CD4-positive, CD25-positive, alpha-beta regulatory T cell (primary cell): ENCODE data around the gene HYDIN. TPM values are rescaled to one million over a fixed set of nuclear protein-coding genes. Genes with fewer than 3 reads are reported as not detected.

ENCODE experiments used
- ATAC-seq, 2 donors: fragments of 150-1000 bp; cut with Tn5 transposase; one replicate each; pipeline ENCODE4 v1.10.0; 2021; ENCODE audit warnings: low read depth in 2 of 2, moderate number of reproducible peaks in 2 of 2, moderate library complexity in 1 of 2
- DNase-seq, 3 donors: peaks; one replicate each; pipeline versions ENCODE4 v3.0.0 to v3.0.0-alpha.2; 2012 to 2022; ENCODE audit warnings: mixed read lengths in 1 of 3
- H3K27ac ChIP-seq: one replicate; pipeline ENCODE4 v1.7.0; 2013; ENCODE audit warnings: mild to moderate bottlenecking, low read length; ENCODE audit not compliant: insufficient read depth, poor library complexity, severe bottlenecking
- H3K27me3 ChIP-seq: one replicate; pipeline ENCODE4 v1.7.0; 2013; ENCODE audit warnings: low read length; ENCODE audit not compliant: control insufficient read depth, insufficient read depth
- H3K36me3 ChIP-seq: one replicate; pipeline ENCODE4 v1.7.0; 2013; ENCODE audit warnings: mild to moderate bottlenecking, low read length, moderate library complexity; ENCODE audit not compliant: control insufficient read depth, insufficient read depth
- H3K4me1 ChIP-seq: 2 replicates; pipeline ENCODE4 v1.7.0; 2013; ENCODE audit warnings: mild to moderate bottlenecking, low read length; ENCODE audit not compliant: insufficient read depth, control insufficient read depth, poor library complexity, severe bottlenecking
- H3K4me3 ChIP-seq: one replicate; pipeline ENCODE4 v1.7.0; 2013; ENCODE audit warnings: low read depth, mild to moderate bottlenecking, low read length, moderate library complexity
- H3K9me3 ChIP-seq, 2 experiments: 1 replicate in 1 of 2; 2 replicates in 1 of 2; pipeline ENCODE4 v1.7.0; 2013; ENCODE audit warnings: low read length in 2 of 2, mild to moderate bottlenecking in 1 of 2, moderate library complexity in 1 of 2; ENCODE audit not compliant: control insufficient read depth in 2 of 2
- H3K27ac Mint-ChIP-seq, 3 donors: one replicate each; pipeline ENCODE4 v1.8.0; 2020 to 2022; ENCODE audit warnings: mild to moderate bottlenecking in 3 of 3, mixed read lengths in 3 of 3, moderate library complexity in 2 of 3
- H3K27me3 Mint-ChIP-seq: one replicate; pipeline ENCODE4 v1.8.0; 2022; ENCODE audit warnings: mild to moderate bottlenecking, mixed read lengths
- H3K36me3 Mint-ChIP-seq: one replicate; pipeline ENCODE4 v1.8.0; 2020; ENCODE audit warnings: mixed read lengths
- H3K4me1 Mint-ChIP-seq, 4 donors: one replicate each; pipeline ENCODE4 v1.8.0; 2020 to 2022; ENCODE audit warnings: mixed read lengths in 4 of 4, mild to moderate bottlenecking in 1 of 4
- H3K4me3 Mint-ChIP-seq, 4 donors: one replicate each; pipeline ENCODE4 v1.8.0; 2020 to 2022; ENCODE audit warnings: mild to moderate bottlenecking in 4 of 4, mixed read lengths in 4 of 4, moderate library complexity in 3 of 4
- H3K9me3 Mint-ChIP-seq, 7 donors: one replicate each; pipeline ENCODE4 v1.8.0; 2020 to 2022; ENCODE audit warnings: mixed read lengths in 7 of 7, mild to moderate bottlenecking in 3 of 7, moderate library complexity in 2 of 7
- polyA plus RNA-seq, 4 donors: library from polyadenylated mRNA; unstranded; fragments of 300-500 nt; fragmentation: Illumina TruSeq; gene quantifications; one replicate each; pipeline ENCODE4 v1.2.3, GENCODE V29; 2021
- total RNA-seq: library from RNA; stranded (reverse); gene quantifications from one replicate; pipeline ENCODE4 v1.2.3, GENCODE V29; 2022

The HYDIN gene
- total and polyA plus RNA-seq, 5 donors from 2014 or later: not detected

- DNase-seq (no peak), ATAC-seq (no peak)
- no peaks in the 10 kb centered on the region for H3K36me3 Mint-ChIP-seq
- peak overlapping the region in 1 of 3 donors; percentile 1 for H3K27ac Mint-ChIP-seq
- Histone ChIP-seq H3K27me3 (peaks cover 9% of the 10 kb centered on the region), H3K4me1 (no peaks in the 10 kb centered on the region), H3K9me3 (no peaks in the 10 kb centered on the region), H3K27ac (no peak overlapping the region), H3K36me3 (no peaks in the 10 kb centered on the region), H3K4me3 (no peak overlapping the region)
- no peak overlapping the region for H3K4me3 Mint-ChIP-seq
- peaks cover 46% of the 10 kb centered on the region for H3K27me3 Mint-ChIP-seq
- no peaks in the 10 kb centered on the region for H3K4me1 Mint-ChIP-seq
- H3K9me3 Mint-ChIP-seq: peaks cover 0 to 4% (median 0%) of the 10 kb centered on the region in 7 donors
These were observed 28.6 kb upstream of the HYDIN start for GRCh38 chr16:71259086-71259485.

- H3K36me3 Mint-ChIP-seq: no peaks in the 10 kb centered on the region
- Histone ChIP-seq H3K4me1 (no peaks in the 10 kb centered on the region), H3K9me3 (no peaks in the 10 kb centered on the region), H3K27ac (no peak overlapping the region), H3K4me3 (no peak overlapping the region), H3K27me3 (peaks cover 7% of the 10 kb centered on the region), H3K36me3 (no peaks in the 10 kb centered on the region)
- H3K27me3 Mint-ChIP-seq: peaks cover 46% of the 10 kb centered on the region
- no peak for DNase-seq
- H3K9me3 Mint-ChIP-seq: peaks cover 0 to 4% (median 0%) of the 10 kb centered on the region in 7 donors
- H3K27ac Mint-ChIP-seq: no peak overlapping the region
- no peak overlapping the region for H3K4me3 Mint-ChIP-seq
- no peaks in the 10 kb centered on the region for H3K4me1 Mint-ChIP-seq
- no peak for ATAC-seq
These were observed 27.9 kb upstream of the HYDIN start for GRCh38 chr16:71258372-71258771.

GRCh38 chr16:71257768-71258167, 27.2 kb upstream of the HYDIN start:
- ATAC-seq (no peak), DNase-seq (no peak)
- Histone ChIP-seq H3K36me3 (no peaks in the 10 kb centered on the region), H3K9me3 (no peaks in the 10 kb centered on the region), H3K27ac (no peak overlapping the region), H3K4me1 (no peaks in the 10 kb centered on the region), H3K27me3 (peaks cover 7% of the 10 kb centered on the region), H3K4me3 (no peak overlapping the region)
- no peaks in the 10 kb centered on the region for H3K4me1 Mint-ChIP-seq
- H3K27ac Mint-ChIP-seq: no peak overlapping the region
- H3K9me3 Mint-ChIP-seq: peaks cover 0 to 4% (median 0%) of the 10 kb centered on the region in 7 donors
- no peaks in the 10 kb centered on the region for H3K36me3 Mint-ChIP-seq
- H3K27me3 Mint-ChIP-seq: peaks cover 42% of the 10 kb centered on the region
- H3K4me3 Mint-ChIP-seq: no peak overlapping the region

- ATAC-seq: no peak
- peaks cover 31% of the 10 kb centered on the region for H3K27me3 Mint-ChIP-seq
These were observed 25.2 kb upstream of the HYDIN start for GRCh38 chr16:71255721-71256120.

GRCh38 chr16:71254832-71255525, 24.5 kb upstream of the HYDIN start:
- Mint-ChIP-seq H3K27ac (no peak overlapping the region), H3K4me3 (no peak overlapping the region), H3K27me3 (peaks cover 24% of the 10 kb centered on the region), H3K36me3 (no peaks in the 10 kb centered on the region), H3K4me1 (no peaks in the 10 kb centered on the region), H3K9me3 (peaks cover 0 to 2% (median 0%) of the 10 kb centered on the region in 7 donors)
- no peaks in the 10 kb centered on the region for H3K4me1 ChIP-seq
- H3K4me3 ChIP-seq: no peak overlapping the region
- ATAC-seq (no peak), DNase-seq (no peak)
- no peak overlapping the region for H3K27ac ChIP-seq
- H3K36me3 ChIP-seq: no peaks in the 10 kb centered on the region
- no peaks in the 10 kb centered on the region for H3K9me3 ChIP-seq
- H3K27me3 ChIP-seq: peaks cover 5% of the 10 kb centered on the region

More at GRCh38 chr16:71255721-71256120, 25.2 kb upstream of the HYDIN start:
- Mint-ChIP-seq H3K9me3 (peaks cover 0 to 3% (median 0%) of the 10 kb centered on the region in 7 donors), H3K36me3 (no peaks in the 10 kb centered on the region), H3K4me1 (no peaks in the 10 kb centered on the region), H3K4me3 (no peak overlapping the region), H3K27ac (no peak overlapping the region)
- peaks cover 5% of the 10 kb centered on the region for H3K27me3 ChIP-seq
- no peak for DNase-seq
- H3K4me3 ChIP-seq: no peak overlapping the region
- no peaks in the 10 kb centered on the region for H3K36me3 ChIP-seq
- no peaks in the 10 kb centered on the region for H3K4me1 ChIP-seq
- no peaks in the 10 kb centered on the region for H3K9me3 ChIP-seq
- H3K27ac ChIP-seq: no peak overlapping the region

- no peaks in the 10 kb centered on the region for H3K36me3 Mint-ChIP-seq
These were observed 20.1 kb upstream of the HYDIN start for GRCh38 chr16:71250461-71251235.

GRCh38 chr16:71249399-71249798, 18.9 kb upstream of the HYDIN start:
- Mint-ChIP-seq H3K9me3 (peaks cover 0 to 2% (median 0%) of the 10 kb centered on the region in 7 donors), H3K4me3 (no peak overlapping the region), H3K36me3 (no peaks in the 10 kb centered on the region), H3K27ac (no peak overlapping the region), H3K27me3 (peaks cover 4% of the 10 kb centered on the region), H3K4me1 (no peaks in the 10 kb centered on the region)
- Histone ChIP-seq H3K9me3 (no peaks in the 10 kb centered on the region), H3K4me3 (no peak overlapping the region), H3K4me1 (no peaks in the 10 kb centered on the region), H3K27me3 (no peaks in the 10 kb centered on the region), H3K36me3 (no peaks in the 10 kb centered on the region), H3K27ac (no peak overlapping the region)
- DNase-seq (no peak), ATAC-seq (no peak)

More at GRCh38 chr16:71250461-71251235, 20.1 kb upstream of the HYDIN start:
- H3K4me1 Mint-ChIP-seq: no peaks in the 10 kb centered on the region
- no peak overlapping the region for H3K4me3 Mint-ChIP-seq
- peaks cover 0 to 2% (median 0%) of the 10 kb centered on the region in 7 donors for H3K9me3 Mint-ChIP-seq
- H3K4me3 ChIP-seq: no peak overlapping the region
- H3K27ac ChIP-seq: no peak overlapping the region
- peaks cover 4% of the 10 kb centered on the region for H3K27me3 Mint-ChIP-seq
- no peak overlapping the region for H3K27ac Mint-ChIP-seq
- H3K27me3 ChIP-seq: no peaks in the 10 kb centered on the region
- H3K9me3 ChIP-seq: no peaks in the 10 kb centered on the region
- ATAC-seq (no peak), DNase-seq (no peak)
- no peaks in the 10 kb centered on the region for H3K36me3 ChIP-seq
- no peaks in the 10 kb centered on the region for H3K4me1 ChIP-seq
